NB4 (cell line): ENCODE results near the gene THSD4.

ENCODE experiments used
- CTCF ChIP-seq: IDR thresholded peaks from one replicate; pipeline ENCODE4 v1.5.1; 2012; ENCODE audit warnings: low read depth, low read length
- MAX ChIP-seq: IDR thresholded peaks from 2 replicates; pipeline ENCODE4 v1.6.1; 2011; ENCODE audit warnings: low read depth, low read length
- MYC ChIP-seq: IDR thresholded peaks from 2 replicates; pipeline ENCODE4 v1.6.1; 2011; ENCODE audit warnings: low read depth, low read length
- POLR2A ChIP-seq: IDR thresholded peaks from 2 replicates; pipeline ENCODE4 v1.6.1; 2011; ENCODE audit warnings: mild to moderate bottlenecking; ENCODE audit not compliant: insufficient read length; ENCODE audit errors: extremely low read depth

GRCh38 chr15:71143373-71144310 lies 28.4 kb downstream of the THSD4 start:
- TF ChIP-seq MAX (no peak), CTCF (no peak), POLR2A (no peak), MYC (no peak)
